Activated T-cell treated with anti-CD3 and anti-CD28 coated beads, Interleukin-2, amount 50 U/mL, for 4 hours (primary cell): ENCODE measurements around the gene WDR26. TPM values are rescaled to one million over a fixed set of nuclear protein-coding genes. Genes with fewer than 3 reads are reported as not detected.
"Not testable (repeated sequence)": the region's sequence is repeated elsewhere in the genome, so short reads cannot be mapped to it uniquely, and the experiment has no call there.

Source experiments
- ATAC-seq, 2 donors: fragments of 200-7000 bp; cut with Tn5 transposase; one replicate each; pipeline ENCODE4 v1.10.0; 2021
- DNase-seq: peaks from one replicate; pipeline ENCODE4 v3.0.0-alpha.2; 2020
- H3K27me3 Mint-ChIP-seq: one replicate; pipeline ENCODE4 v1.8.0; 2021; ENCODE audit warnings: low read depth, mixed read lengths
- H3K36me3 Mint-ChIP-seq: one replicate; pipeline ENCODE4 v1.8.0; 2022; ENCODE audit warnings: mixed read lengths; ENCODE audit not compliant: insufficient read depth
- H3K4me1 Mint-ChIP-seq: one replicate; pipeline ENCODE4 v1.8.0; 2021; ENCODE audit warnings: low read depth, mixed read lengths
- H3K4me3 Mint-ChIP-seq: one replicate; pipeline ENCODE4 v1.8.0; 2021; ENCODE audit warnings: mild to moderate bottlenecking, moderate library complexity, mixed read lengths
- H3K9me3 Mint-ChIP-seq: one replicate; pipeline ENCODE4 v1.8.0; 2021; ENCODE audit warnings: mixed read lengths
- total RNA-seq, 3 donors: library from RNA; stranded (reverse); gene quantifications; one replicate each; pipeline ENCODE4 v1.2.1, GENCODE V29; 2021

WDR26 gene
- total RNA-seq, 3 donors from 2014 or later, result 48.9 to 58.6 (median 53.6) TPM

DNA sequence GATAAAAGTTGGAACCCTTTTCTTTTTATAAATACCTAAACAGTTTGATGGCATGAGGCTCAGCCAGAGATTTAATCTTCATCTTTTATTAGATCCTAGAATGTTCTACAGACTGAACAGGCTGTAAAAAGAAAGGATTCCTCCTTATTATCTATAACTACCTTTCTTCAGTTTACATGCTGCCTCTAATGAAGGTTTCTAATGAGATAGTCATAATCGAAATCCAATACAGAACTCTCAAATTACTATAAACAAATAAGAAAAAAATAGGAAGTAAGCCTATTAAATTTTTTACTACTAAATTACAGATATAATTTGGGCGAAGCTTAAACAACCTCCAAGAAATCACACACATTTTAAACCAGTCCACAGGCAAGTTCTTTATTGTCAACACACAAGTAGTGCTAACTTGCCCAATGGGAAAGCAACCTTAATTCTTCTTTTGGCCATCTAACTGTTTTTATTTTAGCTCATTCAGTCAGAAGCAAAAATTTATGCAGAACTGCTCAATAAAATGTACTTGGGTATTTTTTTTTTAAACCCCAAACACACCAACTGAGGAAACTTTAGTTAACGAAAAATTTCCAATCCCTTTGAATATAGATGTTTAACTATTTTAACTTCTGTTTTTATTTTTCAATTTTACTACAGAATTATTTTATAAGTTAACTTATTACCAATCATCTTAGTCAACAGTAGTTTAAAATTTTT, 4.8 kb downstream of the WDR26 start:
- Mint-ChIP-seq H3K36me3 (peaks cover 26% of the 10 kb centered on the region), H3K27me3 (no peaks in the 10 kb centered on the region), H3K9me3 (no peaks in the 10 kb centered on the region), H3K4me1 (peaks cover 56% of the 10 kb centered on the region), H3K4me3 (no peak overlapping the region)
- DNase-seq (no peak), ATAC-seq (no peak)

DNA sequence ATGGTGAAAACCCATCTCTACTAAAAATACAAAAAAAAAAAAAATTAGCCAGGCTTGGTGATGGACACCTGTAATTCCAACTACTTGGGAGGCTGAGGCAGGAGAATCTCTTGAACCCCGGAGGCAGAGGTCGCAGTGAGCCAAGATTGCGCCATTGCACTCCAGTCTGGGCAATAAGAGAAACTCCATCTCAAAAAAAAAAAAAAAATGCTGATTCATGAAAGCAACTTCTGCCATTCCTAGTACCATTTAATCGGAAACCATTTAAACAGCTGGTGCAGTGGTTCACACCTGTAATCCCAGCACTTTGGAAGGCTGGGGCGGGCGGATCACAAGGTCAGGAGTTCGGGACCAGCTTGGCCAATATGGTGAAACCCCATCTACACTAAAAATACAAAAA, 5.9 kb downstream of the WDR26 start:
- H3K4me1 Mint-ChIP-seq, result peaks cover 63% of the 10 kb centered on the region
- H3K4me3 Mint-ChIP-seq, result not testable (repeated sequence)

DNA sequence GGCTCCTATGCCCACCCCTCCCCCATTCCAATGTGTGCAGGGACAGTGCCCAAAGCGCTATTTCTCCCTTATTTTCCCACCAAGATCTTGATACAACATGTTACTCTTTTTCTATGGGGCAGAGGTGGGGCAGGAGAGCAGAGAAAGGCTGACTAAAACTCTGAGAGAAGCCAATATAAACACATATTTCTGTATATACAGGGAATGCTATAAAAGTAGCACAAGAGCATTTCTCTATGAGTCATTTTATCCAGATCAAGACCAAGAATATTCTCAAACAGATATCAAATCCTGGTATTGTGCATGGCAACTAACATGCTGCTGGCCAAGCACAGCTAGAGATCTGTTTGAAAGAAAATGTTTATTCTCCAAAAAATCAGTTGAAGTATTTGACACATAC, 7.3 kb downstream of the WDR26 start:
- Mint-ChIP-seq H3K4me3 (no peak overlapping the region), H3K9me3 (no peaks in the 10 kb centered on the region), H3K36me3 (peaks cover 36% of the 10 kb centered on the region), H3K27me3 (no peaks in the 10 kb centered on the region), H3K4me1 (peaks cover 54% of the 10 kb centered on the region)
- DNase-seq, result no peak
- no peak for ATAC-seq

More for the DNA sequence above, 5.9 kb downstream of the WDR26 start:
- not testable (repeated sequence) for H3K9me3 Mint-ChIP-seq, H3K27me3 Mint-ChIP-seq, ATAC-seq, DNase-seq
- H3K36me3 Mint-ChIP-seq, result peaks cover 32% of the 10 kb centered on the region

DNA sequence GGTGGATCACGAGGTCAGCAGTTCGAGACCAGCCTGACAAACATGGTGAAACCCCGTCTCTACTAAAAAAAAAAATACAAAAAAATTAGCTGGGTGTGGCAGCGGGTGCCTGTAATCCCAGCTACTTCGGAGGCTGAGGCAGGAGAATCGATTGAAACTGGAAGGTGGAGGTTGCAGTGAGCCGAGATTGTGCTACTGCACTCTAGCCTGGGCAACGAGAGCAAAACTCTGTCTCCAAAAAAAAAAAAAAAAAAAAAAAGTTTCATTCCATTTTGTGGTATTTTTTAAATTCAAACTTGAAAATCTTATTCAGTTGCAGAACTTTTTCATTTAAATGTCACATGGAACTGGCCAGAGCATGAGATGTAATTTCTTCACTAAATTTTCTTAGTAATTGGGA, 7.7 kb downstream of the WDR26 start:
- ATAC-seq, H3K27me3 Mint-ChIP-seq, H3K4me3 Mint-ChIP-seq, H3K9me3 Mint-ChIP-seq, DNase-seq: not testable (repeated sequence)
- H3K4me1 Mint-ChIP-seq, result peaks cover 52% of the 10 kb centered on the region
- H3K36me3 Mint-ChIP-seq, result peaks cover 38% of the 10 kb centered on the region

DNA sequence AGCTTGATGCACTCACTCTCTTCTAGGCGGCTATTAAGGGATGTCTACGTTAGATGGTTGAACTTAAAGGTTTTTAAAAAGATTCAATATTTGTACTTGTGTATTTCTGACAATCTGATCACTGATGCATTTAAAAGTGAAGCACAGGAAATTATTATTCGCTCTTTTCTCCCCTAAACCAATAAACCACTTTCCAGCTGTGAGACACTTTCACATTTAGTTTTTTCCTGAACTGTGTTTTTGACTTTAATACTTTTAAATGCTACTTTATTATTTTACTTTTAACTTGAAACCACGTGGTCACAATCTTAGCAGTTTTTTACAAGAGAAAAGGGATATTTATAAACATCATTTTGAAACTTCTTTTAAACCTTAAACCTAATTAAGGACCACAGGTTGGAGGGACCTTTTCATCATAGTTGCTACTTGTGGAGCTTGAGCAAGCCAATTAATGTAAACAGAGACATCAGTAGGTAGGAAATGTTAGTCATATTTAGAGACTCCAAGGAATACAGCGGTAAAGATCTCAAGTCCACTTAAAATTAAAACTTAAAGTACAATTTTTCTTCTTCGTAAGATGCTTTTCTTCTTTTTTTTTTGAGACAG, 9.2 kb downstream of the WDR26 start:
- no peak for DNase-seq
- ATAC-seq, result no peak
- peaks cover 38% of the 10 kb centered on the region for H3K36me3 Mint-ChIP-seq
- H3K4me3 Mint-ChIP-seq, result no peak overlapping the region
- peaks cover 43% of the 10 kb centered on the region for H3K4me1 Mint-ChIP-seq
- H3K27me3 Mint-ChIP-seq, result no peaks in the 10 kb centered on the region
- H3K9me3 Mint-ChIP-seq, result no peaks in the 10 kb centered on the region

DNA sequence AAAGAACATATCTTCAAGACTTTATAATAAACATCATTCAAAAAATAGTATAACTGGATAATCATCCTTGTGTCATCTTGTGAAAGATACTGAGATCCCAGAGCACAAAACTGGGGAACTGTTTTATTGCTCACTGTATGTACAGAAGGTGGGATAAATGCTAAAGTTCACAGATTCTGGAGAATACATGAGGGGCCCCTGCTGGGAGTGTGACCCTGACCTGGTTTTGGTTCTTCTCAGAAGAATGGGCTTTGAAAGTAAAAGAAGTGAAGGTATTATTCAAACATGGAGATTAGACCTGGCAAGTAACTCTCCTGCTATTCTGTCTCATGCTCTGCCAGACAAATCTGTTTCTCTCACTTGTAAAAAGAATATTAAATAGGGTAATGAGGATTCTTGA, 14.5 kb downstream of the WDR26 start:
- H3K9me3 Mint-ChIP-seq, result no peaks in the 10 kb centered on the region
- H3K4me1 Mint-ChIP-seq, result peaks cover 21% of the 10 kb centered on the region
- no peaks in the 10 kb centered on the region for H3K27me3 Mint-ChIP-seq
- peaks cover 48% of the 10 kb centered on the region for H3K36me3 Mint-ChIP-seq
- no peak for DNase-seq
- ATAC-seq, result no peak
- H3K4me3 Mint-ChIP-seq, result no peak overlapping the region

DNA sequence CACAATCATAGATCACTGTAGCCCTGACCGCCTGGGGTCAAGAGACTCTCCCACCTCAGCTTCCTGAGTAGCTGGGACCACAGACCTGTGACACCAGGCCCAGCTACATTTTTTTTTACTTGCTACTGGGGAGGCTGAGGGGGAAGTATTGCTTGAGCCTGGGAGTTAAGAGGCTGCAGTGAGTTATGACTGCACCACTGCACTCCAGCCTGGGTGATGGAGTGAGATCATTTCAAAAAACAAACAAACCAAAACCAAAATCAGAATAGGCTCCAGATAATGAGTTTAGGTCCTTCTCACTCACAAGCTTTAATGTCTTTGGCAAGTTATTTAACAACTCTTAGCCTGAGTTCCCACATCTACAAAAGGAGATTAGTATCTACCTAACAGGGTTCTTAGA, 22.8 kb downstream of the WDR26 start:
- Mint-ChIP-seq H3K36me3 (peaks cover 18% of the 10 kb centered on the region), H3K9me3 (no peaks in the 10 kb centered on the region), H3K4me3 (no peak overlapping the region), H3K27me3 (no peaks in the 10 kb centered on the region), H3K4me1 (peaks cover 17% of the 10 kb centered on the region)
- no peak for ATAC-seq
- no peak for DNase-seq

DNA sequence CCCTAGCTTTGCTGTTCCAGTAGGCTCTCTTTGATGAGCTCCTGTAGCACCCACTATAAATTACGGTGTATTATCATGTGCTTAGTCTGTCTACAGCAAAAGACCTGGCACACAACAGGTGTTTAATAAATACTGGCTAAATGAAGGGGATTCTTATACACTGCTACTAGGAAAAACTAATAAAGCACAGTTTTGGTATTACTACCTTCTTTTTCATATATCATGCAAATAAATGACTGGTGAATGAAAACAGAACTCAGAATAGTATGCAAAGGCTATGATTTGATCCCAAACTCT, 26.4 kb downstream of the WDR26 start:
- ATAC-seq (no peak), DNase-seq (no peak)
- H3K4me1 Mint-ChIP-seq, result peaks cover 20% of the 10 kb centered on the region
- no peaks in the 10 kb centered on the region for H3K27me3 Mint-ChIP-seq
- no peak overlapping the region for H3K4me3 Mint-ChIP-seq
- peaks cover 30% of the 10 kb centered on the region for H3K36me3 Mint-ChIP-seq
- no peaks in the 10 kb centered on the region for H3K9me3 Mint-ChIP-seq

DNA sequence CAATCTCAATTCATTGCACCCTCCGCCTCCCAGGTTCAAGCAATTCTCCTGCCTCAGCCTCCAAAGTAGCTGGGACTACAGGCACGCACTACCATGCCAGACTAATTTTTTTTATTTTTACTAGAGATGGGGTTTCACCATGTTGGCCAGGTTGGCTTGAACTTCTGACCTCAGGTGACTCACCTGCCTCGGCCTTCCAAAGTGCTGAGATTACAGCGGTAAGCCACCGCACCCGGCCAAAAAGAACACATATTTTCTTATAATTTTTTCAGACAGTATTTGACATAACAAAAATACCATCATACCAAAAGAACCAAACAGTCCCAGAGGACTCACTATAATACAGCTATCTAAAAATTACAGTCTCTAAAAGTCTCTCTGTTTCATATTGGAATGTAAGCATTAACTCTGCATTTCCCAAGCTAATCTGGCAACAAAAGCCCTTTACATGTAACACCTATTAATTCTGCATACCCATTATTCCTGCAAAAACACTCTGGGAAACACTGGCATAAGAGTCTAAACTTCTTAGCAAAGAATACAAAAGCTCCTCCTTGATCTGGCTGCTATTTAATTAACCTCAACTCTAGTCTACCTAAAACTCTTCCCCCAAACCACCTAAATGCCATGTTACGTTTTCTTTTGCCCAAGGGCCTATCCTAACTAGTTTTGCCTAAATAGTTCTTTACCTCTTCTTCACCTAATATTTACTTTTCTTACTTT, 26.9 kb downstream of the WDR26 start:
- H3K27me3 Mint-ChIP-seq, result no peaks in the 10 kb centered on the region
- DNase-seq, result no peak
- no peak for ATAC-seq
- H3K4me1 Mint-ChIP-seq, result peaks cover 20% of the 10 kb centered on the region
- no peak overlapping the region for H3K4me3 Mint-ChIP-seq
- peaks cover 30% of the 10 kb centered on the region for H3K36me3 Mint-ChIP-seq
- no peaks in the 10 kb centered on the region for H3K9me3 Mint-ChIP-seq

DNA sequence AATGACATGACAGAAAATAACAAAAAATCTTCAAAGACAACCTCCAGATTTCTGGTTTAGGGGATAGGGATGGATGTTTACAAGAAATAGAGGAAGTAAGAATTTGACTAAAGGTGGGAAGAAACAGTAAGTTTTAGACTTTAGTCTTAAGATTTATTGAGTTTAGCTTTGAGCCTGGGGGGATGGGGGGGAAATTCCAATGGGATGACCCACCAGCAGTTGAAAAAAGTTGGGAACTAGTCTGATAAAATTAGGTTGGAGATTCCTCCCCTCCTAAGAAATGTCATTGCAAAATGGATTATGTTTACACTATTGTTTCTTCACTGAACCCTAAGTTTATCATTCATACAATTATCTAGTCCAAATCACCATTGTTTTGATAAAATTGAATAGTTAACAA, 28.4 kb downstream of the WDR26 start:
- peaks cover 35% of the 10 kb centered on the region for H3K36me3 Mint-ChIP-seq
- no peaks in the 10 kb centered on the region for H3K27me3 Mint-ChIP-seq
- ATAC-seq (no peak), DNase-seq (no peak)
- no peaks in the 10 kb centered on the region for H3K9me3 Mint-ChIP-seq
- peaks cover 21% of the 10 kb centered on the region for H3K4me1 Mint-ChIP-seq
- H3K4me3 Mint-ChIP-seq, result no peak overlapping the region

DNA sequence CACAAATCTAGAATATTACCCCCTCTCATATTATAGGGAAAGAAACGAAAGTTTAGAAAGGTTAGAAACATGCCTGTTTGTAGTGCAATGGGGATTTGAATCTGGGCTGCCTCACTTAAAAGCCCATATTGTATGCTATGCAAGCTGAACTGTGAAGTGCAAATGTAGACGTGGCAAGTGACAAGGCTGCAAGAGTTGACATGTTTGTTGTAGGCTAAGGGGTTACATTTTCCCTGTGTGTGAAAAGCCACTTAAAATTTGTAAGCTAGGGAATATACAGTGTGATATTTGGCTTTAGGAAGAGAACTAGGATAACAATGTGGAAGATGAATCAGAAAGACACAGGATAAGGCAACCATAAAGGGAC, 29.0 kb downstream of the WDR26 start:
- ATAC-seq, result no peak
- Mint-ChIP-seq H3K4me1 (peaks cover 23% of the 10 kb centered on the region), H3K4me3 (no peak overlapping the region), H3K36me3 (peaks cover 39% of the 10 kb centered on the region), H3K9me3 (no peaks in the 10 kb centered on the region), H3K27me3 (no peaks in the 10 kb centered on the region)
- no peak for DNase-seq

DNA sequence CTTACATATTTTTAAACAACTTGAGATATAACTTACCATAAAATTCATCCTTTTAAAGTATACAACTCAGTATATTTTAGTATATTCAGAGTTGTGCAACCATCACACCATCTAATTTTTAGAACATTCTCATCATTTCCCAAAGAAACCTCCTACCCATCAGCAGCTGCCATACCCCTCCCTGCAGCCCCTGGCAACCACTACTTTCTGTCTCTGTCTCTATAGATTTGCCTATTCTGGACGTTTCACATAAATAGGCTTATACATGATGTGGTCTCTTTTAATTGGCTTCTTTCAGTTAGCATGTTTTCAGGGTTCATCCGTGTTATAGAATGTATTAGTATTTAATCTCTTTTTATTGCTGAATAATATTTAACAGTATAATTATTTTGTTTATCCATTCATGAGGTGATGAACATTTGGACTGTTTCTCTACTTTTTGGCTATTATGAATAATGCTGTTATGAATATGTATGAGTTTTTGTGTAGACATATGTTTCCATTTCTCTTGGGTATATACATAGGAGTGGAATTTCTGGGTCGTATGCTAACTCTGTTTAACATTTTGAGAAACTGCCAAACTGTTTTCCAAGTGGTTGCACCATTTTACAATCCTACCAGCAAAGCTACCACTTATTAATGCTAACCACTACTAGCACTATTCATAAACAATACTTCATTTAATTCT, 29.5 kb downstream of the WDR26 start:
- peaks cover 23% of the 10 kb centered on the region for H3K4me1 Mint-ChIP-seq

DNA sequence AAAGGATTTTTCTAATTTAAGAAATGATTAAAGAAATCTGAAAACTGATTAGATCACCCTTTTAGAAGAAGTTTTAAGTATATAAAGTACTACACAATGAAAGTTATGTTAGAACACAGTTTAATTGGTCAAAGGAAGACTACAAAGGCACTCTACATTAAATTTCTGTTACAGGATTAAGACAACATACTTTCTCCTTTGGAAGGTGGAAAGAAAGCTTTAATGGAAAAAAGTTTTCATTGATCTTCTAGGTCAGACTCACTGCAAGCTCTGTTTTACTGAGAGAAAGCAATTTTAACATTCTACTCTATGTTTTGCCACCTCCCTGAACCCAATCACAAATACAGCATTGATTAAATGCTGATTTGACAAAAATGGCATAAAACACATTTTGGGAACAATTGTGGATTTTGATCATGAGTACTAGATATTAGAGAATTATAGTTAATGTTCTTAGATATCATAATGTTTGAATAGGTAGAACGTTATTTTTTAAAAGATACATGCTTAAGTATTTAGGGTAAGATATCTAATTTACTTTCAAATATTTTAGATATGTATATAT, 32.0 kb downstream of the WDR26 start:
- ATAC-seq (no peak), DNase-seq (no peak)
- peaks cover 48% of the 10 kb centered on the region for H3K36me3 Mint-ChIP-seq
- peaks cover 15% of the 10 kb centered on the region for H3K4me1 Mint-ChIP-seq
- H3K4me3 Mint-ChIP-seq, result no peak overlapping the region
- H3K9me3 Mint-ChIP-seq, result no peaks in the 10 kb centered on the region
- H3K27me3 Mint-ChIP-seq, result no peaks in the 10 kb centered on the region

More for the DNA sequence above, 29.5 kb downstream of the WDR26 start:
- Mint-ChIP-seq H3K36me3 (peaks cover 37% of the 10 kb centered on the region), H3K4me3 (no peak overlapping the region), H3K9me3 (no peaks in the 10 kb centered on the region), H3K27me3 (no peaks in the 10 kb centered on the region)
- DNase-seq, result no peak
- ATAC-seq, result no peak

DNA sequence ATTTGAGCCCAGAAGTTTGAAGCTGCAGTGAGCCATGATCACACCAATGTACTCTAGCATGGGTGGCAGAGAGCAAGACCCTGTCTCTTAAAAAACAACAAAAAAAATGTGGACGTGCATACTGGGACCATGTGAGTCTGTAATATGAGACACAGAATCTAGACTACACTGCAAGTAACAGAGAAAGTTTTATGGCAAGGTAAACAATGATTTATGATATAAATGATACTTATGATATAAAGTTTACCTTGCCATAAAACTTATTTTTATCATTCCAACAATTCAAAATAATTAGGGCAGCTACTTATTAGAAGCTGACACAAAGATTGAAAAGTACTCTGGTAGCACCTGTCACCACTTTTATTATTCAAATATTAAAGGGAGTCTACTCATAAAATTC, 34.7 kb downstream of the WDR26 start:
- Mint-ChIP-seq H3K9me3 (no peaks in the 10 kb centered on the region), H3K4me3 (no peak overlapping the region), H3K36me3 (peaks cover 50% of the 10 kb centered on the region), H3K27me3 (no peaks in the 10 kb centered on the region), H3K4me1 (peaks cover 8% of the 10 kb centered on the region)
- DNase-seq (no peak), ATAC-seq (no peak)
